Fibroblast of lung (primary cell): ENCODE results near the gene OSBP.

ENCODE experiments used
- CTCF ChIP-seq, 2 donors: IDR thresholded peaks in 1 of 2; conservative IDR thresholded peaks in 1 of 2; 1 replicate in 1 of 2; 2 replicates in 1 of 2; pipeline ENCODE4 v1.5.1; 2011 to 2012; ENCODE audit warnings: low read length in 2 of 2, control low read depth in 1 of 2, inconsistent platforms in 1 of 2, low read depth in 1 of 2, mild to moderate bottlenecking in 1 of 2
- EZH2 ChIP-seq: IDR thresholded peaks from 2 replicates; pipeline ENCODE4 v1.5.1; 2012; ENCODE audit warnings: low read length, control low read depth, mild to moderate bottlenecking; ENCODE audit errors: missing control alignments

GRCh38 chr11:59556115-59556916 lies 59.3 kb downstream of the OSBP start:
- TF ChIP-seq CTCF (conservative IDR thresholded peaks at IDR 0.05 in 1 of 2, IDR thresholded peaks at IDR 0.05 in 1 of 2; ENCODE audit: low read depth in 1 of 2, low read length in 2 of 2) (no peak), EZH2 (no peak)
